GM23248 (cell line): Measurements from ENCODE around the gene PARP15. TPM values are rescaled to one million over a fixed set of nuclear protein-coding genes. Genes with fewer than 3 reads are reported as not detected.

Experiments used
- DNase-seq: peaks from one replicate; pipeline ENCODE4 v3.0.0-alpha.2; 2015
- H2AFZ ChIP-seq: fragments of 200-600 bp; sonication (generic); 2 replicates; pipeline ENCODE4 v1.6.1; 2016; ENCODE audit warnings: antibody characterized with exemption
- H3F3A ChIP-seq: fragments of 200-600 bp; sonication (generic); 2 replicates; pipeline ENCODE4 v1.6.1; 2016; ENCODE audit warnings: mild to moderate bottlenecking, antibody characterized with exemption, mixed run types; ENCODE audit not compliant: insufficient read depth
- H3K27ac ChIP-seq: fragments of 200-600 bp; sonication (generic); 2 replicates; pipeline ENCODE4 v1.5.1; 2016; ENCODE audit warnings: mild to moderate bottlenecking
- H3K27me3 ChIP-seq: fragments of 200-600 bp; sonication (generic); replicated peaks from 2 replicates; pipeline ENCODE4 v1.6.1; 2016; ENCODE audit warnings: mild to moderate bottlenecking; ENCODE audit not compliant: insufficient read depth
- H3K36me3 ChIP-seq: fragments of 200-600 bp; sonication (generic); 2 replicates; pipeline ENCODE4 v1.6.1; 2016; ENCODE audit warnings: low read depth, mild to moderate bottlenecking
- H3K4me1 ChIP-seq: fragments of 200-600 bp; sonication (generic); 2 replicates; pipeline ENCODE4 v1.6.1; 2016; ENCODE audit warnings: mild to moderate bottlenecking; ENCODE audit not compliant: insufficient read depth
- H3K4me2 ChIP-seq: fragments of 200-600 bp; sonication (generic); one replicate; pipeline ENCODE4 v1.6.1; 2016; ENCODE audit warnings: mild to moderate bottlenecking; ENCODE audit not compliant: unreplicated experiment
- H3K4me3 ChIP-seq: fragments of 200-600 bp; sonication (generic); 2 replicates; pipeline ENCODE4 v1.5.1; 2016; ENCODE audit warnings: mild to moderate bottlenecking
- H3K79me2 ChIP-seq: fragments of 200-600 bp; sonication (generic); 2 replicates; pipeline ENCODE4 v1.6.1; 2016; ENCODE audit warnings: mild to moderate bottlenecking; ENCODE audit not compliant: insufficient read depth
- H3K9ac ChIP-seq: fragments of 200-600 bp; sonication (generic); 2 replicates; pipeline ENCODE4 v1.6.1; 2016; ENCODE audit warnings: mild to moderate bottlenecking
- H3K9me2 ChIP-seq: fragments of 200-600 bp; sonication (generic); 2 replicates; pipeline ENCODE4 v1.6.1; 2016; ENCODE audit warnings: mixed run types, mild to moderate bottlenecking, moderate library complexity; ENCODE audit not compliant: insufficient read depth
- H3K9me3 ChIP-seq: fragments of 200-600 bp; sonication (generic); one replicate; pipeline ENCODE4 v1.6.1; 2017; ENCODE audit warnings: low read depth
- H4K20me1 ChIP-seq: fragments of 200-600 bp; sonication (generic); 2 replicates; pipeline ENCODE4 v1.6.0; 2016; ENCODE audit not compliant: insufficient read depth
- EZH2 ChIP-seq: fragments of 200-600 bp; sonication (generic); IDR thresholded peaks from 2 replicates; pipeline ENCODE4 v1.6.1; 2018; ENCODE audit warnings: antibody characterized with exemption, mild to moderate bottlenecking; ENCODE audit not compliant: insufficient read depth, poor library complexity, severe bottlenecking
- EZH2phosphoT487 ChIP-seq: fragments of 200-600 bp; sonication (generic); IDR thresholded peaks from 2 replicates; pipeline ENCODE4 v1.6.1; 2018; ENCODE audit warnings: antibody characterized with exemption, moderate library complexity, mild to moderate bottlenecking, low read depth; ENCODE audit not compliant: insufficient read depth
- WGBS, 2 experiments: methylation state at CpG; one replicate each; pipeline ENCODE4 v1.1.6; 2015 to 2017; ENCODE audit warnings: low lambda C conversion rate in 2 of 2, low coverage in 1 of 2; ENCODE audit errors: missing lambda C conversion rate in 2 of 2; 5-methylcytosine and 5-hydroxymethylcytosine counted together
- in situ Hi-C: fragments of 300-500 bp; cut with MboI; formaldehyde crosslinking; loops from 2 replicates; pipeline ENCODE4 v1.15.0; 2020
- polyA plus RNA-seq: library from polyadenylated mRNA; unstranded; fragments of >200 nt; fragmentation: Nextera tagmentation; extraction: Ambion mirVana; gene quantifications from 2 replicates; pipeline ENCODE4 v1.2.1, GENCODE V29; 2016
- total RNA-seq: library from RNA; depleted of rRNA; stranded (reverse); fragments of >200 nt; shearing (Covaris generic); gene quantifications from 2 replicates; pipeline ENCODE4 v1.2.3, GENCODE V29; 2014

The PARP15 gene
- total and polyA plus RNA-seq, 2 experiments from 2014 or later, result under 0.01 to 0.29 TPM

DNA sequence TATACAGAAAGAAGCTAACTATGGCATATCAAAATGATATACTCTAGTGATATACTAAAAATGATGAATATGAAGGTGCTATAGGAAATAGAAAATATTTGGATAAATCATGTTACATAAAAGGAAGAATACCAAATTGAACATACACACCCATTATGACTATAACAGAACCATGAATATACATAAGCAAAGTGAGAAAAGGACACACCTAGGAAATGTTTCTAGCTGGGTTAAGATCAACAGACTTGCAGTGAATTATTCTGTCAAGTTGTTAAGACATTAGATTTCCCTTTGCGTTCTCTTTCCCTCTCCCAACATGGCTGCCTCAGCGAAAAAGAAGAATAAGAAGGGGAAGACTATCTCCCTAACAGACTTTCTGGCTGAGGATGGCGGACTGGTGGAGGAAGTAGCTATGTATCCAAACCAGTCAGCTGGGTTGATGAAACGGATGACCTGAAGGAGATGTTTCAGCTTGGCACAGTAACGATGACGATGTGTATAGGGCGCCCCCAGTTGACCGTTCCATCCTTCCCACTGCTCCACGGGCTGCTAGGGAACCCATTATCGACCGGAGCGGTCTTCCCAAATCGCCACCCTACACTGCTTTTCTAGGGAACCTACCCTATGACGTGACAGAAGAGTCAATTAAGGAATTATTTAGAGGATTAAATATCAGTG, 83.0 kb downstream of the PARP15 start:
- 32 to 35% methylated on average over 14 of the region's 14 CpGs for WGBS, 2 experiments
- H3K9me3 ChIP-seq, result no peaks in the 10 kb centered on the region
- H2AFZ ChIP-seq, result no peak overlapping the region
- H3K9ac ChIP-seq, result no peak overlapping the region
- H4K20me1 ChIP-seq, result no peaks in the 10 kb centered on the region
- no peaks in the 10 kb centered on the region for H3K79me2 ChIP-seq
- H3K4me2 ChIP-seq, result no peak overlapping the region
- no peaks in the 10 kb centered on the region; the same call in 1 of the 2 replicates for H3K27me3 ChIP-seq
- H3K4me1 ChIP-seq, result no peaks in the 10 kb centered on the region
- in situ Hi-C loops, result no loop called here
- no peaks in the 10 kb centered on the region for H3K9me2 ChIP-seq
- H3K36me3 ChIP-seq, result no peaks in the 10 kb centered on the region
- no peak overlapping the region for H3K4me3 ChIP-seq
- H3K27ac ChIP-seq, result no peak overlapping the region
- H3F3A ChIP-seq, result no peaks in the 10 kb centered on the region
- no peak for DNase-seq
- no peak for TF ChIP-seq EZH2
- TF ChIP-seq EZH2phosphoT487, result no peak

DNA sequence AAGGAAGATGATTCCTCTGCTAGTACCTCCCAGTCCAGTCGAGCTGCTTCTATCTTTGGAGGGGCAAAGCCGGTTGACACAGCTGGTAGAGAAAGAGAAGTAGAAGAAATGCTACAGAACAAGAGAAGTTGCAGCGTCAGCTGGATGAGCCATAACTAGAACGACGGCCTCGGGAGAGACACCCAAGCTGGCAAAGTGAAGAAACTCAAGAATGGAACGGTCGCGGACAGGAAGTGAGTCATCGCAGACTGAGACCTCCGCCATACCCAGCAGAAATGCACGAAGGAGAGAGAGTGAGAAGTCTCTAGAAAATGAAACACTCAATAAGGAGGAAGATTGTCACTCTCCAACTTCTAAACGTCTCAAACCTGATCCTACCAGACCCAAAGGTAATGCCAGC, 84.2 kb downstream of the PARP15 start:
- 80 to 82% methylated on average over 13 of the region's 13 CpGs for WGBS, 2 experiments
- Histone ChIP-seq H3F3A (no peaks in the 10 kb centered on the region), H2AFZ (no peak overlapping the region), H3K4me2 (no peak overlapping the region), H4K20me1 (no peaks in the 10 kb centered on the region), H3K9me3 (no peaks in the 10 kb centered on the region), H3K27ac (no peak overlapping the region), H3K9ac (no peak overlapping the region), H3K79me2 (no peaks in the 10 kb centered on the region), H3K9me2 (no peaks in the 10 kb centered on the region), H3K36me3 (no peaks in the 10 kb centered on the region), H3K4me1 (no peaks in the 10 kb centered on the region), H3K27me3 (no peaks in the 10 kb centered on the region; the same call in 1 of the 2 replicates), H3K4me3 (no peak overlapping the region)
- no peak for DNase-seq
- in situ Hi-C loops, result no loop called here
- TF ChIP-seq EZH2 (no peak), EZH2phosphoT487 (no peak)

DNA sequence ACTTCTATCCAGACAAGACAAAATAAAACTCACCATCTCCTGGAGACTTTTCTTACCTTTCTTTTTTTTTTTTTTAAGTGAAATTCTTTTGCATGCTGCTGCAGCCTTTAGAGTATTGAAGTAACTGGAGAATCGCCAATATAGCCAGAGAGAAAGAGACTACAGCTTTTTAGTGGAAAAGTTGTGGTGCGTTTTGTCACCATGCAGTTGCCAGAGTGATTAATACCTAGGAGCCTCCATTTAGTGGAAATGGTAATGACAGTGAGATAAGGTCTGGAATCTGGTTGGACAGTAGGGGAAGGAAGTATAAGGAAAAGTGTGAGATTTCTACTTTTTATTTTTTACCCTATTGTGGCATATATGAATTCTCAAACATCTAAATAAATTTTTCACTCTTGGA, 85.1 kb downstream of the PARP15 start:
- H3K9me3 ChIP-seq, result no peaks in the 10 kb centered on the region
- in situ Hi-C loops, result no loop called here
- WGBS, 2 experiments, result 67 to 70% methylated on average over 2 of the region's 2 CpGs
- no peaks in the 10 kb centered on the region for H3K79me2 ChIP-seq
- H3K27me3 ChIP-seq, result no peaks in the 10 kb centered on the region; the same call in 1 of the 2 replicates
- no peak for TF ChIP-seq EZH2
- TF ChIP-seq EZH2phosphoT487, result no peak
- H3K4me2 ChIP-seq, result no peak overlapping the region
- no peak overlapping the region for H3K9ac ChIP-seq
- no peaks in the 10 kb centered on the region for H4K20me1 ChIP-seq
- no peaks in the 10 kb centered on the region for H3K4me1 ChIP-seq
- DNase-seq, result no peak
- no peaks in the 10 kb centered on the region for H3K36me3 ChIP-seq
- H3K4me3 ChIP-seq, result no peak overlapping the region
- H3K9me2 ChIP-seq, result no peaks in the 10 kb centered on the region
- no peak overlapping the region for H3K27ac ChIP-seq
- H2AFZ ChIP-seq, result no peak overlapping the region
- no peaks in the 10 kb centered on the region for H3F3A ChIP-seq

DNA sequence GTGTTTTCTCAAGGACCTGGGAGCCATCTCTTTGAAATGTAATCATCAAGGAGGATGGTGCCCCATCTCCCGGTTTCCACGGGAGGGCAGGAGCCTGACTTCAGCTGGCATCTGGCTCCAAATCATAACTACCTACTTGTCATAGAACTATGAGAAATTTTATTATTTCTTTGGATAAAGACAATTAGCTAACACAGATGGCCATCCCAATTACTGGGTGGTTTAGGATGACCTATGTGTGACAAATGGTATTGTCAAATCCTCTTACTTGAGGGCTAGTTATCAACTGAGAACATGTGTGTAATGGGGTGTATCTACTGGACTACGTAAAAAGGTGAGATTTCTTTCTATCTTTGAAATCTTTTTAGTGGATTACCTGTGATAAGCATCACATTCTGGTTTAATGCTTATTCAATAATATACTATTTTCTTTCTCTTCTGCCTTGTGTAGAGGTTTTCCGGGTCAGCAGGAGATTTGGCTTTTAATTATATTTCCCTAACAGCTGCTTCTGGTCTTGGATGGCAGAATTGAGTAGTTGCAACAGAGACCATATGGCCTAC, 87.9 kb downstream of the PARP15 start:
- Histone ChIP-seq H3K79me2 (no peaks in the 10 kb centered on the region), H2AFZ (no peak overlapping the region), H3K4me1 (peaks cover 3% of the 10 kb centered on the region; the same call in 1 of the 2 replicates), H3K36me3 (no peaks in the 10 kb centered on the region), H3K27me3 (no peaks in the 10 kb centered on the region; the same call in 1 of the 2 replicates), H4K20me1 (no peaks in the 10 kb centered on the region), H3K9me2 (no peaks in the 10 kb centered on the region), H3K4me3 (no peak overlapping the region), H3F3A (peaks cover 9% of the 10 kb centered on the region), H3K27ac (no peak overlapping the region), H3K4me2 (no peak overlapping the region), H3K9ac (no peak overlapping the region), H3K9me3 (no peaks in the 10 kb centered on the region)
- in situ Hi-C loops, result no loop called here
- no peak for DNase-seq
- WGBS, 2 experiments, result 46 to 50% methylated on average over 4 of the region's 4 CpGs
- TF ChIP-seq EZH2phosphoT487, result no peak
- TF ChIP-seq EZH2, result no peak
